ENCODE results near the gene DLL4.

DLL4 gene

GRCh38 chr15:40911141-40911540 lies 18.0 kb upstream of the DLL4 start:
- Histone ChIP-seq H4K91ac (ENCODE audit: low read length) (peak overlapping the region; percentile 88), H3K4me2 (ENCODE audit: low read length, poor library complexity, severe bottlenecking) (no peak overlapping the region), H3K4me1 (ENCODE audit: control insufficient read depth, insufficient read depth, low read depth, low read length) (peaks cover 29% of the 10 kb centered on the region), H2BK12ac (ENCODE audit: low read length in 2 of 2) (peak overlapping the region; percentile 34 to 57), H3K4ac (ENCODE audit: low read depth in 1 of 2, low read length in 2 of 2) (peak overlapping the region; percentile 50 to 54), H3K79me1 (replicated peaks; ENCODE audit: low read length, poor library complexity, severe bottlenecking) (no peaks in the 10 kb centered on the region), H3K18ac (ENCODE audit: low read depth in 1 of 2, low read length in 2 of 2) (peak overlapping the region; percentile 44 to 49), H2AFZ (ENCODE audit: low read depth, low read length) (peak overlapping the region; percentile 54), H2BK15ac (ENCODE audit: low read depth, poor library complexity, severe bottlenecking) (peak overlapping the region; percentile 52), H3K23ac (ENCODE audit: low read length in 2 of 2) (no peak overlapping the region), H2BK120ac (ENCODE audit: low read depth, low read length) (no peak overlapping the region), H3K27me3 (ENCODE audit: control insufficient read depth in 1 of 2, insufficient read depth in 1 of 2, low read length in 2 of 2) (no peaks in the 10 kb centered on the region), H3K9ac (ENCODE audit: low read length) (no peak overlapping the region), H3K9me3 (ENCODE audit: control insufficient read depth, low read length) (no peaks in the 10 kb centered on the region), H2BK5ac (ENCODE audit: low read depth, low read length, poor library complexity, severe bottlenecking) (no peak overlapping the region), H2AK5ac (ENCODE audit: low read length, severe bottlenecking) (no peak overlapping the region), H3K27ac (ENCODE audit: low read length, poor library complexity, severe bottlenecking) (no peak overlapping the region), H3K36me3 (ENCODE audit: control insufficient read depth in 1 of 2, insufficient read depth in 2 of 2, low read depth in 1 of 2, low read length in 2 of 2) (peaks cover 0 to 6% of the 10 kb centered on the region in 2 experiments), H4K8ac (ENCODE audit: low read length) (peak overlapping the region; percentile 83), H3K4me3 (ENCODE audit: insufficient read depth in 1 of 2, low read depth in 1 of 2, low read length in 2 of 2) (no peak overlapping the region), H3K14ac (ENCODE audit: low read length in 2 of 2) (peak overlapping the region in 1 of 2 experiments; percentile 18)
- DNase-seq, result peak; percentile 69
- 32% methylated on average over 7 of the region's 7 CpGs for WGBS

DNA sequence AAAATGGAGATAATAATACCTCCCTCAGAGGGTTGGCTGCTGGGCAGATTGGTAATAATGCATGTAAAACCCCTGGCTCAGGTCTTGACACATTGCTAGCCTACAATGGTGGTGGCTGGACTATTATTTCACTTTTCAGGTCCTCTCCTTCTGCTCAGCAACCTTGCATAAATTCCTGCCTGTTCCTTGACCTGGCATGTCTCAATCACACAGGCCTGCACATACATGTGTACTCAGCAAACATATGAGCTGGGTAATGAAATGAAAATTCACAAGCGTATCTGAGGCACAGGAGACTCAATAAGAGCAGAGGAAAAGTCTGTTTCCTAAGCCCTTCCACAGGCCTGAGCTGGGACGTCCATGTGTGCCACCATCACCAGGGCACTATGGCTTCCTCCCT lies 17.4 kb upstream of the DLL4 start:
- Histone ChIP-seq H2BK15ac (ENCODE audit: low read depth, poor library complexity, severe bottlenecking) (no peak overlapping the region), H3K4me1 (ENCODE audit: control insufficient read depth, insufficient read depth, low read depth, low read length) (peaks cover 23% of the 10 kb centered on the region), H3K14ac (ENCODE audit: low read length in 2 of 2) (peak overlapping the region in 1 of 2 experiments; percentile 22), H3K4me3 (ENCODE audit: insufficient read depth in 1 of 2, low read depth in 1 of 2, low read length in 2 of 2) (no peak overlapping the region), H3K4ac (ENCODE audit: low read depth in 1 of 2, low read length in 2 of 2) (peak overlapping the region in 1 of 2 experiments; percentile 35), H2BK120ac (ENCODE audit: low read depth, low read length) (no peak overlapping the region), H3K27me3 (ENCODE audit: control insufficient read depth in 1 of 2, insufficient read depth in 1 of 2, low read length in 2 of 2) (peaks cover 0 to 5% of the 10 kb centered on the region in 2 experiments), H3K23ac (ENCODE audit: low read length in 2 of 2) (no peak overlapping the region), H3K36me3 (ENCODE audit: control insufficient read depth in 1 of 2, insufficient read depth in 2 of 2, low read depth in 1 of 2, low read length in 2 of 2) (peaks cover 0 to 6% of the 10 kb centered on the region in 2 experiments), H2BK12ac (ENCODE audit: low read length in 2 of 2) (no peak overlapping the region), H3K79me1 (replicated peaks; ENCODE audit: low read length, poor library complexity, severe bottlenecking) (no peaks in the 10 kb centered on the region), H3K4me2 (ENCODE audit: low read length, poor library complexity, severe bottlenecking) (no peak overlapping the region), H4K8ac (ENCODE audit: low read length) (no peak overlapping the region), H2AK5ac (ENCODE audit: low read length, severe bottlenecking) (no peak overlapping the region), H2AFZ (ENCODE audit: low read depth, low read length) (no peak overlapping the region), H3K9me3 (ENCODE audit: control insufficient read depth, low read length) (no peaks in the 10 kb centered on the region), H3K27ac (ENCODE audit: low read length, poor library complexity, severe bottlenecking) (no peak overlapping the region), H3K9ac (ENCODE audit: low read length) (no peak overlapping the region), H4K91ac (ENCODE audit: low read length) (no peak overlapping the region), H2BK5ac (ENCODE audit: low read depth, low read length, poor library complexity, severe bottlenecking) (no peak overlapping the region), H3K18ac (ENCODE audit: low read depth in 1 of 2, low read length in 2 of 2) (peak overlapping the region in 1 of 2 experiments; percentile 30)
- 100% methylated on average over 2 of the region's 2 CpGs for WGBS
- DNase-seq, result no peak

DNA sequence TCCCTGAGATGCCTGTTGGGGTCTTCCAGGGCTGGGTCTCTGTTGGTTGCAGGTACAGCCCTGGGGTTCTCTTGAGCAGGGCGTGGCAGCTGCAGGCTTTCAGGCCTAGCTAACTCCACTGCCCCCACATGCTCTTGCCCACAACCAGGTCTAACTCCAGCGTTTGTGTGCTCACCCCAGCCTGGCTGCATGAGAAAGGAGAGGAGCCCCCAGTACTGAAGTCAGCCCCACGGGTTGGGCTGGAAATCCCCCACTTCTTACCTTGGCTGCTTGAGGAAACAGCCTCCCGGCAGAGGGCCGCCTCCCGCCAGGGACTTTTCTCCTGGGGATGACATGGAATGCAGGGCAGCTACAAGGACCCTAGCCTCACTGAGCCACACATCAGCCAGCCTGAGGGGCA lies 16.7 kb upstream of the DLL4 start:
- Histone ChIP-seq H2BK5ac (ENCODE audit: low read depth, low read length, poor library complexity, severe bottlenecking) (no peak overlapping the region), H2AK5ac (ENCODE audit: low read length, severe bottlenecking) (no peak overlapping the region), H4K8ac (ENCODE audit: low read length) (no peak overlapping the region)

DNA sequence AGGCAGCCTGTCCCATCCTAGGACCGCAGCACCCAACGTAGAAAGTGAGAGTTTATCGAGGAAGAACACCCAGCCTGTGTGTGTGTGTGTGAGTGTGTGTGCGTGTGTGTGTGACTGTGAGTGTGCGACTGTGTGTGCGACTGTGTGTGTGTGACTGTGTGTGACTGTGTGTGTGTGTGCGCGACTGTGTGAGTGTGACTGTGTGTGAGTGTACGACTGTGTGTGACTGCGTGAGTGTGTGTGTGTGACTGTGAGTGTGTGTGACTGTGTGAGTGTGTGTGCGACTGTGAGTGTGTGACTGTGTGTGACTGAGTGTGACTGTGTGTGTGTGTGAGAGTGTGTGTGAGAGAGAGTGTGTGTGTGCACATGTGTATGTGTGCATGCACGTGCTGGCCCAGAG lies 15.1 kb upstream of the DLL4 start:
- no peak overlapping the region for H4K8ac ChIP-seq (ENCODE audit: low read length)
- peak overlapping the region; percentile 29 for H4K91ac ChIP-seq (ENCODE audit: low read length)
- H2BK15ac ChIP-seq (ENCODE audit: low read depth, poor library complexity, severe bottlenecking), result no peak overlapping the region
- no peak overlapping the region for H3K9ac ChIP-seq (ENCODE audit: low read length)
- peaks cover 0 to 6% of the 10 kb centered on the region in 2 experiments for H3K36me3 ChIP-seq (ENCODE audit: control insufficient read depth in 1 of 2, insufficient read depth in 2 of 2, low read depth in 1 of 2, low read length in 2 of 2)
- no peak overlapping the region for H3K4me2 ChIP-seq (ENCODE audit: low read length, poor library complexity, severe bottlenecking)
- no peak overlapping the region for H2BK120ac ChIP-seq (ENCODE audit: low read depth, low read length)
- H3K9me3 ChIP-seq (ENCODE audit: control insufficient read depth, low read length), result no peaks in the 10 kb centered on the region
- H2BK5ac ChIP-seq (ENCODE audit: low read depth, low read length, poor library complexity, severe bottlenecking), result no peak overlapping the region
- no peak for DNase-seq
- no peak overlapping the region for H3K18ac ChIP-seq (ENCODE audit: low read depth in 1 of 2, low read length in 2 of 2)
- H2AFZ ChIP-seq (ENCODE audit: low read depth, low read length), result no peak overlapping the region
- no peak overlapping the region for H3K4me3 ChIP-seq (ENCODE audit: insufficient read depth in 1 of 2, low read depth in 1 of 2, low read length in 2 of 2)
- H3K14ac ChIP-seq (ENCODE audit: low read length in 2 of 2), result no peak overlapping the region
- H3K23ac ChIP-seq (ENCODE audit: low read length in 2 of 2), result peak overlapping the region in 1 of 2 experiments; percentile 18
- H2BK12ac ChIP-seq (ENCODE audit: low read length in 2 of 2), result no peak overlapping the region
- no peaks in the 10 kb centered on the region for H3K79me1 ChIP-seq (replicated peaks; ENCODE audit: low read length, poor library complexity, severe bottlenecking)
- no peak overlapping the region for H2AK5ac ChIP-seq (ENCODE audit: low read length, severe bottlenecking)
- no peak overlapping the region for H3K27ac ChIP-seq (ENCODE audit: low read length, poor library complexity, severe bottlenecking)
- WGBS, result 97% methylated on average over 12 of the region's 12 CpGs
- H3K4ac ChIP-seq (ENCODE audit: low read depth in 1 of 2, low read length in 2 of 2), result no peak overlapping the region
- H3K4me1 ChIP-seq (ENCODE audit: control insufficient read depth, insufficient read depth, low read depth, low read length), result peaks cover 21% of the 10 kb centered on the region
- peaks cover 9 to 21% of the 10 kb centered on the region in 2 experiments for H3K27me3 ChIP-seq (ENCODE audit: control insufficient read depth in 1 of 2, insufficient read depth in 1 of 2, low read length in 2 of 2)

More for the DNA sequence above, 16.7 kb upstream of the DLL4 start:
- Histone ChIP-seq H3K4me2 (ENCODE audit: low read length, poor library complexity, severe bottlenecking) (no peak overlapping the region), H3K4me1 (ENCODE audit: control insufficient read depth, insufficient read depth, low read depth, low read length) (peaks cover 16% of the 10 kb centered on the region), H2BK12ac (ENCODE audit: low read length in 2 of 2) (no peak overlapping the region), H3K23ac (ENCODE audit: low read length in 2 of 2) (no peak overlapping the region), H3K27me3 (ENCODE audit: control insufficient read depth in 1 of 2, insufficient read depth in 1 of 2, low read length in 2 of 2) (peaks cover 2 to 10% of the 10 kb centered on the region in 2 experiments), H3K9me3 (ENCODE audit: control insufficient read depth, low read length) (no peaks in the 10 kb centered on the region), H3K9ac (ENCODE audit: low read length) (no peak overlapping the region), H3K4ac (ENCODE audit: low read depth in 1 of 2, low read length in 2 of 2) (no peak overlapping the region), H3K4me3 (ENCODE audit: insufficient read depth in 1 of 2, low read depth in 1 of 2, low read length in 2 of 2) (no peak overlapping the region), H2AFZ (ENCODE audit: low read depth, low read length) (no peak overlapping the region), H3K36me3 (ENCODE audit: control insufficient read depth in 1 of 2, insufficient read depth in 2 of 2, low read depth in 1 of 2, low read length in 2 of 2) (peaks cover 0 to 6% of the 10 kb centered on the region in 2 experiments), H3K14ac (ENCODE audit: low read length in 2 of 2) (no peak overlapping the region), H2BK15ac (ENCODE audit: low read depth, poor library complexity, severe bottlenecking) (no peak overlapping the region), H3K27ac (ENCODE audit: low read length, poor library complexity, severe bottlenecking) (no peak overlapping the region), H3K79me1 (replicated peaks; ENCODE audit: low read length, poor library complexity, severe bottlenecking) (no peaks in the 10 kb centered on the region), H2BK120ac (ENCODE audit: low read depth, low read length) (no peak overlapping the region), H3K18ac (ENCODE audit: low read depth in 1 of 2, low read length in 2 of 2) (no peak overlapping the region), H4K91ac (ENCODE audit: low read length) (no peak overlapping the region)
- WGBS, result 68% methylated on average over 6 of the region's 6 CpGs
- no peak for DNase-seq
